PC-9 (cell line): Measurements from ENCODE around the gene COG1. TPM values are rescaled to one million over a fixed set of nuclear protein-coding genes. Genes with fewer than 3 reads are reported as not detected.
A peak's percentile ranks its signal among the peaks of the same experiment; 100 is the strongest.

Source experiments
- BruUV-seq: library from RNA; stranded (reverse); fragments of 400-500 nt; replicated peaks from 2 replicates; lab custom pipeline; 2021; lab: Mats Ljungman, UMichigan
- CTCF ChIA-PET: fragments of 300-600 bp; sonication (Branson Sonifier 250); formaldehyde crosslinking; loops from one replicate; lab custom pipeline; 2022; ENCODE audit warnings: antibody characterized with exemption; lab: Charles Lee
- POLR2A ChIA-PET: fragments of 300-600 bp; sonication (Branson Sonifier 250); formaldehyde crosslinking; loops from one replicate; lab custom pipeline; 2022; ENCODE audit warnings: antibody characterized with exemption; ENCODE audit not compliant: unreplicated experiment; lab: Charles Lee
- DNase-seq, 2 experiments: peaks; one replicate each; pipeline versions ENCODE4 v3.0.0 to v3.0.0-alpha.2; 2015 to 2022; ENCODE audit warnings: mixed read lengths in 1 of 2
- H2AFZ ChIP-seq: fragments of 200-600 bp; sonication (generic); 2 replicates; pipeline ENCODE4 v1.8.1; 2017; ENCODE audit warnings: antibody characterized with exemption
- H3F3A ChIP-seq: fragments of 200-600 bp; sonication (generic); 2 replicates; pipeline ENCODE4 v1.8.1; 2017; ENCODE audit warnings: antibody characterized with exemption, mild to moderate bottlenecking, low read depth; ENCODE audit not compliant: insufficient read depth
- H3K27ac ChIP-seq: fragments of 200-600 bp; sonication (generic); 2 replicates; pipeline ENCODE4 v1.6.1; 2016; ENCODE audit warnings: mixed run types
- H3K27me3 ChIP-seq: fragments of 200-600 bp; sonication (generic); 2 replicates; pipeline ENCODE4 v1.6.1; 2016; ENCODE audit warnings: low read depth, mixed run types; ENCODE audit not compliant: insufficient read depth
- H3K36me3 ChIP-seq: fragments of 200-600 bp; sonication (generic); 2 replicates; pipeline ENCODE4 v1.6.1; 2016; ENCODE audit warnings: low read depth, mixed run types
- H3K4me1 ChIP-seq: fragments of 200-600 bp; sonication (generic); replicated peaks from 2 replicates; pipeline ENCODE4 v1.6.1; 2016; ENCODE audit warnings: mixed run types; ENCODE audit not compliant: insufficient read depth
- H3K4me2 ChIP-seq: fragments of 200-600 bp; sonication (generic); 2 replicates; pipeline ENCODE4 v1.6.1; 2017; ENCODE audit warnings: mixed run types
- H3K4me3 ChIP-seq: fragments of 200-600 bp; sonication (generic); 2 replicates; pipeline ENCODE4 v1.6.1; 2016; ENCODE audit warnings: mixed run types
- H3K79me2 ChIP-seq: fragments of 200-600 bp; sonication (generic); 2 replicates; pipeline ENCODE4 v1.6.1; 2017; ENCODE audit warnings: low read depth, mixed run types
- H3K9me2 ChIP-seq: fragments of 200-600 bp; sonication (generic); 2 replicates; pipeline ENCODE4 v1.8.1; 2017; ENCODE audit warnings: mild to moderate bottlenecking; ENCODE audit not compliant: insufficient read depth
- H3K9me3 ChIP-seq: fragments of 200-600 bp; sonication (generic); 2 replicates; pipeline ENCODE4 v1.8.1; 2016; ENCODE audit warnings: low read depth; ENCODE audit not compliant: insufficient read depth
- H4K20me1 ChIP-seq: fragments of 200-600 bp; sonication (generic); 2 replicates; pipeline ENCODE4 v1.8.1; 2017; ENCODE audit not compliant: insufficient read depth
- EZH2 ChIP-seq: fragments of 200-600 bp; sonication (generic); IDR thresholded peaks from 2 replicates; pipeline ENCODE4 v1.8.0; 2017; ENCODE audit warnings: antibody characterized with exemption, low read depth
- intact Hi-C: fragments of 100-400 bp; cut with micrococcal nuclease; formaldehyde crosslinking; loops from one replicate; pipeline ENCODE4 v1.10.0; 2022; ENCODE audit not compliant: unreplicated experiment
- total RNA-seq: library from RNA; stranded (reverse); gene quantifications from 2 replicates; pipeline ENCODE4 v1.2.3, GENCODE V29; 2021
- TF ChIP-seq, protein P1 (sequence below): fragments of 200-600 bp; sonication (generic); conservative IDR thresholded peaks from 2 replicates; pipeline ENCODE4 v1.6.1; 2017; ENCODE audit warnings: mixed run types, antibody characterized with exemption, mild to moderate bottlenecking, moderate library complexity

The COG1 gene
- total RNA-seq, 1 experiment from 2014 or later: 24.8 TPM

- H3K4me3 ChIP-seq: no peak overlapping the region
- H3K27me3 ChIP-seq: no peaks in the 10 kb centered on the region
- H3K79me2 ChIP-seq: no peaks in the 10 kb centered on the region
- peak overlapping the region; percentile 20; the same call in 1 of the 2 replicates for H2AFZ ChIP-seq
- no peaks in the 10 kb centered on the region for H3K36me3 ChIP-seq
- ChIA-PET CTCF (interaction anchor here (1.4 to 1.7 kb wide), 2 partner anchors 171 to 428 kb away, joined by 4 to 8 read pairs; no protein-coding TSS in a partner anchor), POLR2A (no interaction called here)
- H3K4me1 ChIP-seq: no peaks in the 10 kb centered on the region
- intact Hi-C loops: no loop called here
- TF ChIP-seq, protein P1, sequence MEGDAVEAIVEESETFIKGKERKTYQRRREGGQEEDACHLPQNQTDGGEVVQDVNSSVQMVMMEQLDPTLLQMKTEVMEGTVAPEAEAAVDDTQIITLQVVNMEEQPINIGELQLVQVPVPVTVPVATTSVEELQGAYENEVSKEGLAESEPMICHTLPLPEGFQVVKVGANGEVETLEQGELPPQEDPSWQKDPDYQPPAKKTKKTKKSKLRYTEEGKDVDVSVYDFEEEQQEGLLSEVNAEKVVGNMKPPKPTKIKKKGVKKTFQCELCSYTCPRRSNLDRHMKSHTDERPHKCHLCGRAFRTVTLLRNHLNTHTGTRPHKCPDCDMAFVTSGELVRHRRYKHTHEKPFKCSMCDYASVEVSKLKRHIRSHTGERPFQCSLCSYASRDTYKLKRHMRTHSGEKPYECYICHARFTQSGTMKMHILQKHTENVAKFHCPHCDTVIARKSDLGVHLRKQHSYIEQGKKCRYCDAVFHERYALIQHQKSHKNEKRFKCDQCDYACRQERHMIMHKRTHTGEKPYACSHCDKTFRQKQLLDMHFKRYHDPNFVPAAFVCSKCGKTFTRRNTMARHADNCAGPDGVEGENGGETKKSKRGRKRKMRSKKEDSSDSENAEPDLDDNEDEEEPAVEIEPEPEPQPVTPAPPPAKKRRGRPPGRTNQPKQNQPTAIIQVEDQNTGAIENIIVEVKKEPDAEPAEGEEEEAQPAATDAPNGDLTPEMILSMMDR: no peak
- no peak for TF ChIP-seq EZH2
- no TSS peak for BruUV-seq
- H3K27ac ChIP-seq: no peak overlapping the region
- H3F3A ChIP-seq: no peaks in the 10 kb centered on the region
- H3K9me3 ChIP-seq: no peaks in the 10 kb centered on the region
- no peaks in the 10 kb centered on the region for H4K20me1 ChIP-seq
- no peak for DNase-seq
- no peaks in the 10 kb centered on the region for H3K9me2 ChIP-seq
- H3K4me2 ChIP-seq: peak overlapping the region; percentile 37; the same call in 1 of the 2 replicates
Observed at GRCh38 chr17:73155410-73156165, 37.3 kb upstream of the COG1 start.

DNA sequence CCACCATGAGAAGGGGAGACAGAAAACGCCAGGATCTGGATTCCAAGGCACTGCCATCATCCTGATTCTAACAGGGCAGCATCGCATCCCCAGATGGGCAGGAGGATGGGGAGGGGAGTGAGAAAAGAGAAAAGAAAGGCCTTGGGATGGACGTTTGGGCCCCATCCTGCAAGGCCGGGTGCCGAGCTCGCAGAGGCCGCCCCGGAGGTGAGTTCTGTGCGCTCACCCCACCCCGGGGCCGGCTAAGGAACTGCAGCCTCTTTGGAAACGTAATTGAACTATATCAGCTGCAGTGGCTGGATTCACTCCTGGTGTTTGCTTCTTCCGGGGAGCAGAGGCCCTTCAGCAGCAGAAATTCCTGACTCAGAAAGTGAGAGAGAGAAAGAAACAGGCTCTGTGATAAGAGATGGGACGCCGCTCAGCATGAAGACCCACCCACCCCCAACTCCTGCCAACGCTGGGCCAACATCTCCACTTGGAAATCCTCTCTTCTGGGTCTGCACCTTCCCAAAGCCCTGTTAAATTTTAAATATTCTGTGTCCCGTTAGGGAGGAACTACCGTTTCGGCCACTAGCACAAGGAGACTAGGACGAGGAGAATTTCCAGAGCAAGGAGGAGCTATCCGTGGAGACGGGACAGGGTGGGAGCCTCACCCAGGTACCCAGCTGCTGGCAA, 36.6 kb upstream of the COG1 start:
- ChIA-PET POLR2A (interaction anchor here (0.7 kb wide), 1 partner anchor 188 kb away, joined by 4 read pairs; no protein-coding TSS in a partner anchor), CTCF (interaction anchor here (0.5 to 1.7 kb wide), 4 partner anchors 170 to 639 kb away, joined by 3 to 8 read pairs (median 4); no protein-coding TSS in a partner anchor)
- Histone ChIP-seq H3K36me3 (no peaks in the 10 kb centered on the region), H3K27ac (no peak overlapping the region), H3K27me3 (no peaks in the 10 kb centered on the region), H3K79me2 (no peaks in the 10 kb centered on the region), H4K20me1 (no peaks in the 10 kb centered on the region), H2AFZ (peak overlapping the region; percentile 20; the same call in 1 of the 2 replicates), H3K9me3 (no peaks in the 10 kb centered on the region), H3K4me2 (peak overlapping the region; percentile 37; the same call in 1 of the 2 replicates), H3K9me2 (no peaks in the 10 kb centered on the region), H3K4me1 (no peaks in the 10 kb centered on the region), H3K4me3 (no peak overlapping the region), H3F3A (no peaks in the 10 kb centered on the region)
- intact Hi-C loops: no loop called here
- TF ChIP-seq, protein P1: peak; percentile 79
- no peak for TF ChIP-seq EZH2
- no TSS peak for BruUV-seq
- peak in 1 of 2 experiments; percentile 57 for DNase-seq

- Histone ChIP-seq H3K79me2 (no peaks in the 10 kb centered on the region), H3K9me2 (no peaks in the 10 kb centered on the region), H3K4me2 (no peak overlapping the region), H4K20me1 (no peaks in the 10 kb centered on the region), H3K27me3 (no peaks in the 10 kb centered on the region), H3K4me1 (no peaks in the 10 kb centered on the region), H3K36me3 (no peaks in the 10 kb centered on the region), H3F3A (no peaks in the 10 kb centered on the region), H3K27ac (no peak overlapping the region), H2AFZ (no peak overlapping the region), H3K4me3 (no peak overlapping the region), H3K9me3 (no peaks in the 10 kb centered on the region)
- intact Hi-C loops: no loop called here
- no peak for DNase-seq
- CTCF ChIA-PET: interaction anchor here (0.5 to 1.7 kb wide), 4 partner anchors 171 to 640 kb away, joined by 3 to 8 read pairs (median 4); no protein-coding TSS in a partner anchor
- BruUV-seq: no TSS peak
- TF ChIP-seq EZH2: no peak
- TF ChIP-seq, protein P1: no peak
- POLR2A ChIA-PET: interaction anchor here (0.7 kb wide), 1 partner anchor 187 kb away, joined by 4 read pairs; no protein-coding TSS in a partner anchor
Observed at GRCh38 chr17:73156887-73157520, 35.9 kb upstream of the COG1 start.
